IMR-90 (cell line): ENCODE results near the gene CTPS2. TPM values are rescaled to one million over a fixed set of nuclear protein-coding genes. Genes with fewer than 3 reads are reported as not detected.
A peak's percentile ranks its signal among the peaks of the same experiment; 100 is the strongest.

Experiments
- ATAC-seq: fragments of 200-7000 bp; cut with Tn5 transposase; 2 replicates; pipeline ENCODE4 v1.9.1; 2020; ENCODE audit warnings: low read depth, mild to moderate bottlenecking, moderate library complexity
- BruUV-seq: library from RNA; stranded (reverse); fragments of 400-500 nt; replicated peaks from 2 replicates; lab custom pipeline; 2021; lab: Mats Ljungman, UMichigan
- CTCF ChIA-PET: fragments of 300-600 bp; formaldehyde crosslinking; extraction: SDS; loops from one replicate; lab custom pipeline; 2021; ENCODE audit warnings: antibody characterized with exemption; lab: Yijun Ruan, JAX
- POLR2A ChIA-PET: fragments of 300-600 bp; sonication (Branson Sonifier 250); formaldehyde crosslinking; loops from one replicate; lab custom pipeline; 2022; ENCODE audit warnings: antibody characterized with exemption; ENCODE audit not compliant: unreplicated experiment; lab: Charles Lee
- DNase-seq: peaks from one replicate; pipeline ENCODE4 v3.0.0; 2013
- H2AFZ ChIP-seq: replicated peaks from 2 replicates; pipeline ENCODE3; 2013; ENCODE audit warnings: low read length, mild to moderate bottlenecking; ENCODE audit not compliant: poor library complexity
- H2AK5ac ChIP-seq: 2 replicates; pipeline ENCODE4 v1.6.1; 2013; ENCODE audit warnings: low read depth, low read length, inconsistent platforms
- H2AK9ac ChIP-seq: replicated peaks from 2 replicates; pipeline ENCODE3; 2013; ENCODE audit warnings: mild to moderate bottlenecking, low read depth, low read length, moderate library complexity; ENCODE audit not compliant: poor library complexity
- H2BK120ac ChIP-seq: 2 replicates; pipeline ENCODE4 v1.6.1; 2013; ENCODE audit warnings: low read depth, low read length, inconsistent platforms
- H2BK15ac ChIP-seq: 3 replicates; pipeline ENCODE4 v1.6.1; 2013; ENCODE audit warnings: low read depth, low read length, inconsistent platforms
- H2BK20ac ChIP-seq: 2 replicates; pipeline ENCODE4 v1.6.1; 2013; ENCODE audit warnings: low read depth, mild to moderate bottlenecking, inconsistent platforms, low read length, moderate library complexity
- H2BK5ac ChIP-seq: 2 replicates; pipeline ENCODE4 v1.6.1; 2013; ENCODE audit warnings: mild to moderate bottlenecking, low read depth, low read length, inconsistent platforms; ENCODE audit not compliant: poor library complexity, severe bottlenecking
- H3K14ac ChIP-seq: replicated peaks from 2 replicates; pipeline ENCODE4 v1.6.1; 2013; ENCODE audit warnings: low read depth, low read length, inconsistent platforms
- H3K18ac ChIP-seq: 2 replicates; pipeline ENCODE4 v1.6.1; 2013; ENCODE audit warnings: low read depth, low read length, control low read depth
- H3K23ac ChIP-seq: 2 replicates; pipeline ENCODE4 v1.6.1; 2013; ENCODE audit warnings: low read depth, low read length, inconsistent platforms
- H3K27ac ChIP-seq: 2 replicates; pipeline ENCODE4 v1.5.1; 2013; ENCODE audit warnings: mild to moderate bottlenecking, control low read depth, low read length; ENCODE audit not compliant: insufficient read depth
- H3K27me3 ChIP-seq: 2 replicates; pipeline ENCODE4 v1.6.1; 2013; ENCODE audit warnings: low read length; ENCODE audit not compliant: control insufficient read depth, insufficient read depth
- H3K36me3 ChIP-seq: 2 replicates; pipeline ENCODE4 v1.6.1; 2013; ENCODE audit warnings: low read length, mixed read lengths; ENCODE audit not compliant: control insufficient read depth, insufficient read depth
- H3K4ac ChIP-seq: 2 replicates; pipeline ENCODE4 v1.6.1; 2013; ENCODE audit warnings: low read depth, low read length, inconsistent platforms
- H3K4me1 ChIP-seq: 2 replicates; pipeline ENCODE4 v1.6.1; 2013; ENCODE audit warnings: low read length, mixed read lengths; ENCODE audit not compliant: control insufficient read depth, insufficient read depth
- H3K4me2 ChIP-seq: 2 replicates; pipeline ENCODE4 v1.6.1; 2013; ENCODE audit warnings: low read depth, mild to moderate bottlenecking, control low read depth, low read length, moderate library complexity
- H3K4me3 ChIP-seq: 2 replicates; pipeline ENCODE4 v1.5.1; 2013; ENCODE audit warnings: low read depth, mild to moderate bottlenecking, control low read depth, low read length, moderate library complexity; ENCODE audit not compliant: insufficient read depth
- H3K56ac ChIP-seq: 2 replicates; pipeline ENCODE4 v1.6.1; 2013; ENCODE audit warnings: low read length, inconsistent platforms; ENCODE audit not compliant: insufficient read depth; ENCODE audit errors: extremely low read depth
- H3K79me1 ChIP-seq, 2 experiments: 2 replicates each; pipeline ENCODE4 v1.6.1; 2013; ENCODE audit warnings: low read length in 2 of 2, inconsistent platforms in 1 of 2, low read depth in 1 of 2
- H3K9ac ChIP-seq: 2 replicates; pipeline ENCODE4 v1.6.1; 2013; ENCODE audit warnings: low read depth, low read length, control low read depth
- H3K9me1 ChIP-seq: 2 replicates; pipeline ENCODE4 v1.6.1; 2013; ENCODE audit warnings: low read length, inconsistent platforms; ENCODE audit not compliant: insufficient read depth
- H3K9me3 ChIP-seq: 2 replicates; pipeline ENCODE4 v1.6.1; 2013; ENCODE audit warnings: low read length; ENCODE audit not compliant: control insufficient read depth, insufficient read depth
- H4K20me1 ChIP-seq: 2 replicates; pipeline ENCODE4 v1.6.1; 2013; ENCODE audit warnings: low read length, inconsistent platforms; ENCODE audit not compliant: insufficient read depth
- H4K5ac ChIP-seq: 2 replicates; pipeline ENCODE4 v1.6.1; 2013; ENCODE audit warnings: mild to moderate bottlenecking, low read depth, low read length, control low read depth
- H4K8ac ChIP-seq, 2 experiments: 2 replicates each; pipeline ENCODE4 v1.6.1; 2013; ENCODE audit warnings: low read depth in 2 of 2, low read length in 2 of 2, control low read depth in 1 of 2, inconsistent platforms in 1 of 2
- H4K91ac ChIP-seq: 2 replicates; pipeline ENCODE4 v1.6.1; 2013; ENCODE audit warnings: low read depth, low read length, inconsistent platforms; ENCODE audit not compliant: insufficient read depth
- BHLHE40 ChIP-seq: fragments of 150-350 bp; IDR thresholded peaks from 2 replicates; pipeline ENCODE4 v1.6.1; 2016; ENCODE audit warnings: mild to moderate bottlenecking, low read depth, low read length
- CEBPB ChIP-seq: IDR thresholded peaks from 2 replicates; pipeline ENCODE4 v1.6.1; 2012; ENCODE audit warnings: low read depth, low read length, improper control_type of control experiment
- CHD1 ChIP-seq: IDR thresholded peaks from 2 replicates; pipeline ENCODE4 v1.6.1; 2012; ENCODE audit warnings: low read depth, low read length, improper control_type of control experiment
- CTCF ChIP-seq: conservative IDR thresholded peaks from 2 replicates; pipeline ENCODE4 v1.5.1; 2012; ENCODE audit warnings: mild to moderate bottlenecking, low read depth, low read length, improper control_type of control experiment
- MAFK ChIP-seq: IDR thresholded peaks from 2 replicates; pipeline ENCODE4 v1.6.1; 2012; ENCODE audit warnings: low read depth, low read length, improper control_type of control experiment
- MAZ ChIP-seq: IDR thresholded peaks from 2 replicates; pipeline ENCODE4 v1.6.1; 2012; ENCODE audit warnings: low read depth, mild to moderate bottlenecking, low read length, improper control_type of control experiment, moderate library complexity, borderline replicate concordance
- MXI1 ChIP-seq: IDR thresholded peaks from 2 replicates; pipeline ENCODE4 v1.6.1; 2012; ENCODE audit warnings: low read depth, mild to moderate bottlenecking, low read length, moderate library complexity, borderline replicate concordance
- NFE2L2 ChIP-seq: fragments of 150-350 bp; IDR thresholded peaks from 2 replicates; pipeline ENCODE4 v1.6.1; 2016; ENCODE audit warnings: low read depth, mild to moderate bottlenecking, low read length
- POLR2A ChIP-seq: IDR thresholded peaks from 2 replicates; pipeline ENCODE4 v1.6.1; 2012; ENCODE audit warnings: mild to moderate bottlenecking, low read depth, low read length
- RAD21 ChIP-seq: IDR thresholded peaks from 2 replicates; pipeline ENCODE4 v1.6.1; 2012; ENCODE audit warnings: low read length, improper control_type of control experiment
- RCOR1 ChIP-seq: IDR thresholded peaks from 2 replicates; pipeline ENCODE4 v1.6.1; 2012; ENCODE audit warnings: mild to moderate bottlenecking, low read length, improper control_type of control experiment; ENCODE audit not compliant: insufficient replicate concordance
- RFX5 ChIP-seq: IDR thresholded peaks from 2 replicates; pipeline ENCODE4 v1.8.0; 2012; ENCODE audit warnings: low read depth, mild to moderate bottlenecking, low read length, moderate library complexity
- SMC3 ChIP-seq: fragments of 150-350 bp; IDR thresholded peaks from 2 replicates; pipeline ENCODE4 v1.6.1; 2016; ENCODE audit warnings: low read depth, mild to moderate bottlenecking, antibody characterized with exemption, low read length, moderate library complexity
- WGBS, 2 experiments: methylation state at CpG; one replicate each; pipeline versions ENCODE4 v1.1.5 to v1.1.7; 2013; ENCODE audit warnings: missing lambda C conversion rate in 2 of 2; ENCODE audit not compliant: insufficient read length in 1 of 2; ENCODE audit errors: extremely low coverage in 2 of 2; 5-methylcytosine and 5-hydroxymethylcytosine counted together
- dilution Hi-C: fragments of 300-500 bp; cut with HindIII; formaldehyde crosslinking; loops from one replicate; pipeline ENCODE4 v1.14.3; 2018; ENCODE audit warnings: low sequenced_read_pairs; ENCODE audit not compliant: unreplicated experiment
- in situ Hi-C: fragments of 300-500 bp; cut with MboI; formaldehyde crosslinking; loops from 3 replicates; pipeline ENCODE4 v1.14.3; 2019; ENCODE audit warnings: low sequenced_read_pairs, inconsistent platforms, mixed read lengths
- intact Hi-C: fragments of 100-400 bp; cut with micrococcal nuclease; formaldehyde crosslinking; loops from 2 replicates; pipeline ENCODE4 v1.10.0; 2022
- polyA plus RNA-seq, 3 experiments: library from polyadenylated mRNA; depleted of rRNA; stranded (reverse); fragments of >200 nt; gene quantifications; 2 replicates each; pipeline ENCODE4 v1.2.3, GENCODE V29; 2012; ENCODE audit warnings: low replicate concordance in 1 of 3
- total RNA-seq: library from RNA; depleted of rRNA; stranded (reverse); fragments of >200 nt; gene quantifications from 2 replicates; pipeline ENCODE4 v1.2.3, GENCODE V29; 2012
- TF ChIP-seq, protein P1 (sequence below): fragments of 150-350 bp; IDR thresholded peaks from 2 replicates; pipeline ENCODE4 v1.6.1; 2016; ENCODE audit warnings: low read depth, mild to moderate bottlenecking, low read length, moderate library complexity, borderline replicate concordance
- TF ChIP-seq, protein P2 (sequence below): fragments of 150-350 bp; IDR thresholded peaks from 2 replicates; pipeline ENCODE4 v1.6.1; 2017; ENCODE audit warnings: mild to moderate bottlenecking, antibody characterized with exemption, low read length, low read depth

The CTPS2 gene
- total and polyA plus RNA-seq, 2 of the 4 experiments (the other 2 are of a cell fraction), result 6.0 to 13.1 TPM

GRCh38 chrX:16664626-16665025 lies 47.8 kb downstream of the CTPS2 start:
- no TSS peak for BruUV-seq
- WGBS, 2 experiments, result no CpG with 5 or more reads among the region's 2 CpGs
- Histone ChIP-seq H3K23ac (peak overlapping the region; percentile 68; the same call in 1 of the 2 replicates), H3K9ac (no peak overlapping the region), H3K4me2 (no peak overlapping the region), H3K4ac (peak overlapping the region; percentile 93), H3K18ac (peak overlapping the region; percentile 79; the same call in 1 of the 2 replicates), H4K20me1 (no peaks in the 10 kb centered on the region), H3K36me3 (0 out of 2 replicates have a peak, but pooled peaks cover 2% of the 10 kb centered on the region), H3K4me3 (no peak overlapping the region), H2BK15ac (peak overlapping the region; percentile 61; the same call in 1 of the 3 replicates), H4K91ac (peak overlapping the region; percentile 93), H3K9me3 (no peaks in the 10 kb centered on the region), H3K27ac (peak overlapping the region; percentile 81), H3K79me1 (peaks cover 0 to 15% of the 10 kb centered on the region in 2 experiments; a peak in 1 of 4 replicates), H3K14ac (peak overlapping the region; percentile 78; the same call in 1 of the 2 replicates), H3K56ac (peak overlapping the region; percentile 16; the same call in 1 of the 2 replicates), H2BK20ac (peak overlapping the region; percentile 94), H3K4me1 (peaks cover 9% of the 10 kb centered on the region), H2AK5ac (peak overlapping the region; percentile 80; the same call in 1 of the 2 replicates), H4K8ac (peak overlapping the region; percentile 35 to 90; a peak in 2 of 4 replicates), H2BK5ac (peak overlapping the region; percentile 97), H3K9me1 (0 out of 2 replicates have a peak, but pooled peaks cover 5% of the 10 kb centered on the region), H2AK9ac (peak overlapping the region; percentile 68), H3K27me3 (no peaks in the 10 kb centered on the region; the same call in 1 of the 2 replicates), H2BK120ac (peak overlapping the region; percentile 94), H4K5ac (peak overlapping the region; percentile 58; the same call in 1 of the 2 replicates), H2AFZ (no peak overlapping the region)
- no peak for DNase-seq
- intact Hi-C loops (loop anchor here (1.0 to 5.0 kb wide), 4 partner anchors 228 to 812 kb away; partner anchors contain the start of gene AP1S2), in situ Hi-C loops (loop anchor here (10.0 kb wide), 2 partner anchors 220 to 540 kb away; partner anchors contain the start of gene GRPR), dilution Hi-C loops (no loop called here)
- CTCF ChIA-PET, result interaction anchor here (0.6 to 0.8 kb wide), 3 partner anchors 58 to 905 kb away, joined by 3 to 4 read pairs (median 4); no protein-coding TSS in a partner anchor
- POLR2A ChIA-PET, result no interaction called here
- ATAC-seq, result 0 out of 2 replicates have a peak, but pooled peaks have one; percentile 7
- no peak for TF ChIP-seq MAFK
- no peak for TF ChIP-seq CEBPB
- TF ChIP-seq POLR2A, result no peak
- TF ChIP-seq, protein P1, sequence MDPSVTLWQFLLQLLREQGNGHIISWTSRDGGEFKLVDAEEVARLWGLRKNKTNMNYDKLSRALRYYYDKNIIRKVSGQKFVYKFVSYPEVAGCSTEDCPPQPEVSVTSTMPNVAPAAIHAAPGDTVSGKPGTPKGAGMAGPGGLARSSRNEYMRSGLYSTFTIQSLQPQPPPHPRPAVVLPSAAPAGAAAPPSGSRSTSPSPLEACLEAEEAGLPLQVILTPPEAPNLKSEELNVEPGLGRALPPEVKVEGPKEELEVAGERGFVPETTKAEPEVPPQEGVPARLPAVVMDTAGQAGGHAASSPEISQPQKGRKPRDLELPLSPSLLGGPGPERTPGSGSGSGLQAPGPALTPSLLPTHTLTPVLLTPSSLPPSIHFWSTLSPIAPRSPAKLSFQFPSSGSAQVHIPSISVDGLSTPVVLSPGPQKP, result no peak
- no peak for TF ChIP-seq SMC3
- TF ChIP-seq RFX5, result no peak
- TF ChIP-seq, protein P2, sequence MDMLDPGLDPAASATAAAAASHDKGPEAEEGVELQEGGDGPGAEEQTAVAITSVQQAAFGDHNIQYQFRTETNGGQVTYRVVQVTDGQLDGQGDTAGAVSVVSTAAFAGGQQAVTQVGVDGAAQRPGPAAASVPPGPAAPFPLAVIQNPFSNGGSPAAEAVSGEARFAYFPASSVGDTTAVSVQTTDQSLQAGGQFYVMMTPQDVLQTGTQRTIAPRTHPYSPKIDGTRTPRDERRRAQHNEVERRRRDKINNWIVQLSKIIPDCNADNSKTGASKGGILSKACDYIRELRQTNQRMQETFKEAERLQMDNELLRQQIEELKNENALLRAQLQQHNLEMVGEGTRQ, result no peak
- no peak for TF ChIP-seq MXI1
- TF ChIP-seq CHD1, result no peak
- TF ChIP-seq CTCF, result no peak
- TF ChIP-seq NFE2L2, result no peak
- no peak for TF ChIP-seq BHLHE40
- TF ChIP-seq MAZ, result no peak
- no peak; the same call in 1 of the 2 replicates for TF ChIP-seq RAD21
- no peak for TF ChIP-seq RCOR1
